Endothelial cell of umbilical vein (primary cell): ENCODE measurements around the gene NTF3.

Experiments
- CTCF ChIP-seq, 2 donors: IDR thresholded peaks; 1 replicate in 1 of 2; 2 replicates in 1 of 2; pipeline ENCODE4 v1.5.1; 2011; ENCODE audit warnings: low read length in 2 of 2, mild to moderate bottlenecking in 2 of 2, moderate library complexity in 2 of 2, control low read depth in 1 of 2, inconsistent platforms in 1 of 2, low read depth in 1 of 2; ENCODE audit not compliant: insufficient read depth in 1 of 2; ENCODE audit errors: extremely low read depth in 1 of 2
- EZH2 ChIP-seq: IDR thresholded peaks from 2 replicates; pipeline ENCODE4 v1.6.1; 2012; ENCODE audit warnings: borderline replicate concordance, low read depth, mild to moderate bottlenecking, moderate library complexity, low read length, inconsistent platforms; ENCODE audit not compliant: severe bottlenecking
- POLR2AphosphoS5 ChIP-seq: IDR thresholded peaks from 2 replicates; pipeline ENCODE4 v1.6.1; 2012; ENCODE audit warnings: low read depth, mild to moderate bottlenecking, control low read depth, low read length, moderate library complexity; ENCODE audit not compliant: insufficient read depth

- TF ChIP-seq CTCF (IDR thresholded peaks at IDR 0.05; ENCODE audit: extremely low read depth in 1 of 2, insufficient read depth in 1 of 2, low read depth in 1 of 2, low read length in 2 of 2) (no peak), POLR2AphosphoS5 (no peak), EZH2 (no peak)
These were observed 5.3 kb downstream of the NTF3 start for GRCh38 chr12:5437182-5437583.
